Testis (tissue), 2 donors: ENCODE measurements around the gene LYST.

Experiments used
- POLR2A ChIP-seq: fragments of 450-650 bp; IDR thresholded peaks from one replicate; pipeline ENCODE4 v1.6.1; 2017; ENCODE audit warnings: antibody characterized with exemption, mild to moderate bottlenecking, moderate library complexity
- TF ChIP-seq, protein P1 (sequence below), 3 experiments: fragments of 450-650 bp in 2 of 3; fragments of 200-600 bp in 1 of 3; sonication (generic) in 1 of 3; IDR thresholded peaks; one replicate each; pipeline ENCODE4 v1.5.1; 2016 to 2019; ENCODE audit warnings: antibody characterized with exemption in 3 of 3, mild to moderate bottlenecking in 2 of 3, moderate library complexity in 1 of 3

GRCh38 chr1:235714205-235714897 is 152.4 kb downstream of the LYST start:
- TF ChIP-seq, protein P1, sequence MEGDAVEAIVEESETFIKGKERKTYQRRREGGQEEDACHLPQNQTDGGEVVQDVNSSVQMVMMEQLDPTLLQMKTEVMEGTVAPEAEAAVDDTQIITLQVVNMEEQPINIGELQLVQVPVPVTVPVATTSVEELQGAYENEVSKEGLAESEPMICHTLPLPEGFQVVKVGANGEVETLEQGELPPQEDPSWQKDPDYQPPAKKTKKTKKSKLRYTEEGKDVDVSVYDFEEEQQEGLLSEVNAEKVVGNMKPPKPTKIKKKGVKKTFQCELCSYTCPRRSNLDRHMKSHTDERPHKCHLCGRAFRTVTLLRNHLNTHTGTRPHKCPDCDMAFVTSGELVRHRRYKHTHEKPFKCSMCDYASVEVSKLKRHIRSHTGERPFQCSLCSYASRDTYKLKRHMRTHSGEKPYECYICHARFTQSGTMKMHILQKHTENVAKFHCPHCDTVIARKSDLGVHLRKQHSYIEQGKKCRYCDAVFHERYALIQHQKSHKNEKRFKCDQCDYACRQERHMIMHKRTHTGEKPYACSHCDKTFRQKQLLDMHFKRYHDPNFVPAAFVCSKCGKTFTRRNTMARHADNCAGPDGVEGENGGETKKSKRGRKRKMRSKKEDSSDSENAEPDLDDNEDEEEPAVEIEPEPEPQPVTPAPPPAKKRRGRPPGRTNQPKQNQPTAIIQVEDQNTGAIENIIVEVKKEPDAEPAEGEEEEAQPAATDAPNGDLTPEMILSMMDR (IDR thresholded peaks at IDR 0.05): no peak
- no peak for TF ChIP-seq POLR2A
